ENCODE results near the gene ADCY3. TPM values are rescaled to one million over a fixed set of nuclear protein-coding genes. Genes with fewer than 3 reads are reported as not detected.
"Not testable (repeated sequence)": the region's sequence is repeated elsewhere in the genome, so short reads cannot be mapped to it uniquely, and the experiment has no call there.

ADCY3 gene
- total and polyA plus RNA-seq, 2 of the 13 experiments (the other 11 are each of a cell fraction or from before 2014, with no cell fraction given), result 0.11 to 0.61 TPM

DNA sequence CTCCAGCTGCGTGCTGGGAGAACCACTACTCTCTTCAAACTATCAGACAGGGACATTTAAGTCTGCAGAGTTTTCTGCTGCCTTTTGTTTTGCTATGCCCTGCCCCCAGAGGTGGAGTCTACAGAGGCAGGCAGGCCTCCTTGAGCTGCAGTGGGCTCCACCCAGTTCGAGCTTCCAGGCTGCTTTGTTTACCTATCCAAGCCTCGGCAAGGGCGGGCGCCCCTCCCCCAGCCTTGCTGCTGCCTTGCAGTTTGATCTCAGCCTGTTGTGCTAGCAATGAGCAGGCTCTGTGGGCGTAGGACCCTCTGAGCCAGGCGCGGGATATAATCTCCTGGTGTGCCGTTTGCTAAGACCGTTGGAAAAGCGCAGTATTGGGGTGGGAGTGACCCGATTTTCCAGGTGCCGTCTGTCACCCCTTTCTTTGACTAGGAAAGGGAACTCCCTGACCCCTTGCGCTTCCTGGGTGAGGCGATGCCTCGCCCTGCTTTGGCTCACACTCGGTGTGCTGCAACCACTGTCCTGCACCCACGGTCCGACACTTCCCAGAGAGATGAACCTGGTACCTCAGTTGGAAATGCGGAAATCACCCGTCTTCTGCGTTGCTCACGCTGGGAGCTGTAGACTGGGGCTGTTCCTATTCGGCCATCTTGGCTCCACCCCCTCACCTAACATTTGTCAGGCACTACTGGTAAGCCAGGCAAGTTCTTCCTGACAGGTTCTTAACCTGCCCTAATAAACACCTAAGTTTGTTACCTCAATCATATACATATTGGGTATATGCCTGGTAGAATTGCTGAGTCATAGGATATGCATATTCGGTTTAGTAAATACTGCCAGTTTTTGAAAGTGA lies 114.0 kb downstream of the ADCY3 start:
- H3K27me3 ChIP-seq (ENCODE audit: control insufficient read depth in 1 of 2, insufficient read depth in 2 of 2, low read length in 2 of 2); H2AFZ ChIP-seq (ENCODE audit: low read length); ATAC-seq; CTCF ChIA-PET (ENCODE audit: low intra/inter-chr PET ratio, low total read pairs); H3K9me3 ChIP-seq (ENCODE audit: low read length); intact Hi-C loops (cut with micrococcal nuclease; ENCODE audit: unreplicated experiment); in situ Hi-C loops (cut with HindIII; ENCODE audit: extremely low pct_ligation_motif_present, low pct_unique_long_range_greater_than_20kb); H4K20me1 ChIP-seq (ENCODE audit: insufficient read depth, low read length); DNase-seq (ENCODE audit: low spot score); H3K9ac ChIP-seq (ENCODE audit: insufficient read depth, low read depth, low read length); H3K27ac ChIP-seq (ENCODE audit: extremely low read length, insufficient read depth, low read length); H3K4me3 ChIP-seq (replicated peaks in 1 of 3; ENCODE audit: insufficient read depth in 1 of 3, low read depth in 2 of 3, low read length in 3 of 3); FAIRE-seq; BruUV-seq (replicated peaks); H3K4me2 ChIP-seq (ENCODE audit: low read depth, low read length); TF ChIP-seq FOXA1 (IDR thresholded peaks at IDR 0.05): not testable (repeated sequence)
- WGBS (ENCODE audit: low lambda C conversion rate), result 87% methylated on average over 25 of the region's 25 CpGs
- Histone ChIP-seq H3K36me3 (replicated peaks in 1 of 2; ENCODE audit: control insufficient read depth in 1 of 2, insufficient read depth in 2 of 2, low read length in 2 of 2) (peaks cover 7 to 22% of the 10 kb centered on the region in 2 experiments; a peak in 4 of 5 replicates), H3K4me1 (ENCODE audit: insufficient read depth, low read length) (peaks cover 15% of the 10 kb centered on the region), H3K79me2 (ENCODE audit: insufficient read depth, low read length) (peaks cover 56% of the 10 kb centered on the region)
- TF ChIP-seq MAFF (IDR thresholded peaks at IDR 0.05; ENCODE audit: low read depth, low read length), result peak; percentile 89
- peak; percentile 92 for TF ChIP-seq ZNF281 (CRISPR knock-in tag; IDR thresholded peaks at IDR 0.05; ENCODE audit: borderline replicate concordance)
- peak; percentile 25; the same call in 1 of the 2 replicates for TF ChIP-seq NRL (CRISPR knock-in tag; IDR thresholded peaks at IDR 0.05; ENCODE audit: borderline replicate concordance)
- TF ChIP-seq NFE2 (CRISPR knock-in tag; IDR thresholded peaks at IDR 0.05), result peak; percentile 45; the same call in 1 of the 2 replicates
- TF ChIP-seq, protein P1, sequence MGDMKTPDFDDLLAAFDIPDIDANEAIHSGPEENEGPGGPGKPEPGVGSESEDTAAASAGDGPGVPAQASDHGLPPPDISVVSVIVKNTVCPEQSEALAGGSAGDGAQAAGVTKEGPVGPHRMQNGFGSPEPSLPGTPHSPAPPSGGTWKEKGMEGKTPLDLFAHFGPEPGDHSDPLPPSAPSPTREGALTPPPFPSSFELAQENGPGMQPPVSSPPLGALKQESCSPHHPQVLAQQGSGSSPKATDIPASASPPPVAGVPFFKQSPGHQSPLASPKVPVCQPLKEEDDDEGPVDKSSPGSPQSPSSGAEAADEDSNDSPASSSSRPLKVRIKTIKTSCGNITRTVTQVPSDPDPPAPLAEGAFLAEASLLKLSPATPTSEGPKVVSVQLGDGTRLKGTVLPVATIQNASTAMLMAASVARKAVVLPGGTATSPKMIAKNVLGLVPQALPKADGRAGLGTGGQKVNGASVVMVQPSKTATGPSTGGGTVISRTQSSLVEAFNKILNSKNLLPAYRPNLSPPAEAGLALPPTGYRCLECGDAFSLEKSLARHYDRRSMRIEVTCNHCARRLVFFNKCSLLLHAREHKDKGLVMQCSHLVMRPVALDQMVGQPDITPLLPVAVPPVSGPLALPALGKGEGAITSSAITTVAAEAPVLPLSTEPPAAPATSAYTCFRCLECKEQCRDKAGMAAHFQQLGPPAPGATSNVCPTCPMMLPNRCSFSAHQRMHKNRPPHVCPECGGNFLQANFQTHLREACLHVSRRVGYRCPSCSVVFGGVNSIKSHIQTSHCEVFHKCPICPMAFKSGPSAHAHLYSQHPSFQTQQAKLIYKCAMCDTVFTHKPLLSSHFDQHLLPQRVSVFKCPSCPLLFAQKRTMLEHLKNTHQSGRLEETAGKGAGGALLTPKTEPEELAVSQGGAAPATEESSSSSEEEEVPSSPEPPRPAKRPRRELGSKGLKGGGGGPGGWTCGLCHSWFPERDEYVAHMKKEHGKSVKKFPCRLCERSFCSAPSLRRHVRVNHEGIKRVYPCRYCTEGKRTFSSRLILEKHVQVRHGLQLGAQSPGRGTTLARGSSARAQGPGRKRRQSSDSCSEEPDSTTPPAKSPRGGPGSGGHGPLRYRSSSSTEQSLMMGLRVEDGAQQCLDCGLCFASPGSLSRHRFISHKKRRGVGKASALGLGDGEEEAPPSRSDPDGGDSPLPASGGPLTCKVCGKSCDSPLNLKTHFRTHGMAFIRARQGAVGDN (CRISPR knock-in tag; IDR thresholded peaks at IDR 0.05), result peak; percentile 42; the same call in 1 of the 2 replicates
- TF ChIP-seq FOXA1 (CRISPR knock-in tag; IDR thresholded peaks at IDR 0.05), result peak; percentile 51
- TF ChIP-seq MAFK (conservative IDR thresholded peaks at IDR 0.05 in 1 of 2, IDR thresholded peaks at IDR 0.05 in 1 of 2; ENCODE audit: low read length in 2 of 2), result peak; percentile 93 to 94
- TF ChIP-seq NFE2L2 (IDR thresholded peaks at IDR 0.05; ENCODE audit: low read length), result peak; percentile 94
- POLR2A ChIA-PET, result interaction anchor here (1.9 kb wide), 1 partner anchor 13 kb away, joined by 14 read pairs; the partner anchor contains the start of genes CENPO and PTRHD1

DNA sequence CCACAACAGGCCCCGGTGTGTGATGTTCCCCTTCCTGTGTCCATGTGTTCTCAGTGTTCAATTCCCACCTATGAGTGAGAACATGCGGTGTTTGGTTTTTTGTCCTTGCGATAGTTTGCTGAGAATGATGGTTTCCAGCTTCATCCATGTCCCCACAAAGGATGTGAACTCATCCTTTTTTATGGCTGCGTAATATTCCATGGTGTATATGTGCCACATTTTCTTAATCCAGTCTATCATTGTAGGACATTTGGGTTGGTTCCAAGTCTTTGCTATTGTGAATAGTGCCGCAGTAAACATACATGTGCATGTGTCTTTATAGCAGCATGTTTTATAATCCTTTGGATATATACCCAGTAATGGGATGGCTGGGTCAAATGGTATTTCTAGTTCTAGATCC lies 119.5 kb downstream of the ADCY3 start:
- peaks cover 47% of the 10 kb centered on the region for H3K79me2 ChIP-seq (ENCODE audit: insufficient read depth, low read length)
- H4K20me1 ChIP-seq (ENCODE audit: insufficient read depth, low read length); H3K9ac ChIP-seq (ENCODE audit: insufficient read depth, low read depth, low read length); ATAC-seq; DNase-seq (ENCODE audit: low spot score); H3K4me3 ChIP-seq (replicated peaks in 1 of 3; ENCODE audit: insufficient read depth in 1 of 3, low read depth in 2 of 3, low read length in 3 of 3); intact Hi-C loops (cut with micrococcal nuclease; ENCODE audit: unreplicated experiment); BruUV-seq (replicated peaks); in situ Hi-C loops (cut with HindIII; ENCODE audit: extremely low pct_ligation_motif_present, low pct_unique_long_range_greater_than_20kb); CTCF ChIA-PET (ENCODE audit: low intra/inter-chr PET ratio, low total read pairs); H3K27ac ChIP-seq (ENCODE audit: extremely low read length, insufficient read depth, low read length); H3K4me2 ChIP-seq (ENCODE audit: low read depth, low read length); H3K9me3 ChIP-seq (ENCODE audit: low read length); POLR2A ChIA-PET; H3K27me3 ChIP-seq (ENCODE audit: control insufficient read depth in 1 of 2, insufficient read depth in 2 of 2, low read length in 2 of 2); FAIRE-seq; H2AFZ ChIP-seq (ENCODE audit: low read length): not testable (repeated sequence)
- 98% methylated on average over 5 of the region's 5 CpGs for WGBS (ENCODE audit: low lambda C conversion rate)
- peaks cover 5 to 20% of the 10 kb centered on the region in 2 experiments for H3K36me3 ChIP-seq (replicated peaks in 1 of 2; ENCODE audit: control insufficient read depth in 1 of 2, insufficient read depth in 2 of 2, low read length in 2 of 2)
- peaks cover 15% of the 10 kb centered on the region for H3K4me1 ChIP-seq (ENCODE audit: insufficient read depth, low read length)

Measured in HepG2 (cell line).